ENCODE data around the gene CASP10.

- TF ChIP-seq POLR2A (IDR thresholded peaks at IDR 0.05) (no peak), EP300 (IDR thresholded peaks at IDR 0.05) (peak in 1 of 2 donors; percentile 42)
Observed at GRCh38 chr2:201182650-201183364, at the start of gene CASP10.

All from tibial nerve (tissue), 3 donors.